GM10248 (cell line): ENCODE data around the gene LOXL3.

Experiments used
- CTCF ChIA-PET: fragments of 300-600 bp; sonication (Branson Sonifier 250); formaldehyde crosslinking; extraction: SDS; loops from one replicate; lab custom pipeline; 2021; ENCODE audit warnings: antibody characterized with exemption; lab: Yijun Ruan, JAX
- POLR2A ChIA-PET: fragments of 350-650 bp; sonication (Branson Sonifier 250); formaldehyde crosslinking; extraction: SDS; loops from one replicate; lab custom pipeline; 2020; ENCODE audit warnings: antibody characterized with exemption; lab: Yijun Ruan, JAX
- DNase-seq: peaks from one replicate; pipeline ENCODE4 v3.0.0; 2012; ENCODE audit errors: extremely low spot score
- CTCF ChIP-seq: IDR thresholded peaks from 2 replicates; pipeline ENCODE4 v1.5.1; 2012; ENCODE audit warnings: mild to moderate bottlenecking, low read depth; ENCODE audit errors: extremely low read depth, missing control alignments, control extremely low read depth

Gene LOXL3

GRCh38 chr2:74524005-74524404, 29.7 kb downstream of the LOXL3 start:
- CTCF ChIA-PET: interaction anchor here (0.7 to 1.1 kb wide), 2 partner anchors 14 to 21 kb away, joined by 3 read pairs; no protein-coding TSS in a partner anchor
- no peak for DNase-seq
- POLR2A ChIA-PET: interaction anchor here (0.5 kb wide), 1 partner anchor 15 kb away, joined by 5 read pairs; no protein-coding TSS in a partner anchor
- TF ChIP-seq CTCF: no peak

- ChIA-PET CTCF (interaction anchor here (0.7 to 1.8 kb wide), 3 partner anchors 12 to 40 kb away, joined by 3 to 6 read pairs (median 5); partner anchors contain the start of genes CCDC142 and TTC31), POLR2A (interaction anchor here (0.5 kb wide), 1 partner anchor 8 kb away, joined by 4 read pairs; the partner anchor contains the start of gene TLX2)
- no peak for TF ChIP-seq CTCF
- DNase-seq: no peak
These were observed 31.2 kb downstream of the LOXL3 start for GRCh38 chr2:74522516-74522915.

- ChIA-PET POLR2A (interaction anchor here (1.0 kb wide), 1 partner anchor 13 kb away, joined by 5 read pairs; the partner anchor contains the start of genes AUP1 and HTRA2), CTCF (interaction anchor here (1.0 to 1.3 kb wide), 4 partner anchors 13 to 71 kb away, joined by 3 to 6 read pairs (median 4); partner anchors contain the start of gene HTRA2)
- DNase-seq: no peak
- TF ChIP-seq CTCF: no peak
These were observed 37.1 kb downstream of the LOXL3 start for GRCh38 chr2:74516650-74517049.

- no peak for TF ChIP-seq CTCF
- DNase-seq: peak; percentile 93
- ChIA-PET CTCF (interaction anchor here (1.0 to 1.3 kb wide), 4 partner anchors 12 to 71 kb away, joined by 3 to 6 read pairs (median 4); partner anchors contain the start of gene HTRA2), POLR2A (interaction anchor here (1.0 kb wide), 1 partner anchor 14 kb away, joined by 5 read pairs; the partner anchor contains the start of genes AUP1 and HTRA2)
These were observed 37.6 kb downstream of the LOXL3 start for GRCh38 chr2:74515981-74516633.

GRCh38 chr2:74515271-74515980, 38.3 kb downstream of the LOXL3 start:
- ChIA-PET POLR2A (no interaction called here), CTCF (interaction anchor here (0.6 to 3.9 kb wide), 5 partner anchors 11 to 83 kb away, joined by 3 to 10 read pairs (median 4); partner anchors contain the start of genes CCDC142 and TTC31)
- no peak for DNase-seq
- no peak for TF ChIP-seq CTCF
